ENCODE measurements around the gene TNN.

GRCh38 chr1:175077356-175078030 is 9.9 kb downstream of the TNN start:
- TF ChIP-seq CTCF (IDR thresholded peaks at IDR 0.05; ENCODE audit: poor library complexity, severe bottlenecking) (no peak), EP300 (conservative IDR thresholded peaks at IDR 0.05; ENCODE audit: poor library complexity, severe bottlenecking) (no peak), POLR2AphosphoS5 (IDR thresholded peaks at IDR 0.05) (no peak), TAF1 (IDR thresholded peaks at IDR 0.05; ENCODE audit: low read depth) (no peak), RAD21 (conservative IDR thresholded peaks at IDR 0.05) (no peak), EZH2 (IDR thresholded peaks at IDR 0.05; ENCODE audit: borderline replicate concordance, insufficient read depth, low read length, poor library complexity, severe bottlenecking) (no peak), MXI1 (conservative IDR thresholded peaks at IDR 0.05; ENCODE audit: poor library complexity, severe bottlenecking) (no peak), SMC3 (conservative IDR thresholded peaks at IDR 0.05; ENCODE audit: poor library complexity) (no peak)
